Caco-2 (cell line): ENCODE data around the gene SRM. TPM values are rescaled to one million over a fixed set of nuclear protein-coding genes. Genes with fewer than 3 reads are reported as not detected.

Experiments
- BruUV-seq: library from RNA; stranded (reverse); fragments of 400-500 nt; replicated peaks from 2 replicates; lab custom pipeline; 2021; lab: Mats Ljungman, UMichigan
- CTCF ChIA-PET: fragments of 300-600 bp; sonication (Branson Sonifier 250); formaldehyde crosslinking; loops from one replicate; lab custom pipeline; 2022; ENCODE audit warnings: antibody characterized with exemption; lab: Charles Lee
- POLR2A ChIA-PET: fragments of 300-600 bp; sonication (Branson Sonifier 250); formaldehyde crosslinking; loops from one replicate; lab custom pipeline; 2022; ENCODE audit warnings: antibody characterized with exemption; lab: Charles Lee
- DNase-seq, 2 experiments: peaks; one replicate each; pipeline versions ENCODE4 v3.0.0 to v3.0.0-alpha.2; 2020 to 2022
- H3K27me3 ChIP-seq: replicated peaks from 2 replicates; pipeline ENCODE4 v1.6.0; 2011; ENCODE audit warnings: low read length; ENCODE audit not compliant: control insufficient read depth, insufficient read depth
- H3K36me3 ChIP-seq: 2 replicates; pipeline ENCODE4 v1.5.1; 2011; ENCODE audit warnings: low read length; ENCODE audit not compliant: control insufficient read depth, insufficient read depth
- H3K4me1 ChIP-seq: fragments of 250-450 bp; sonication (Bioruptor Pico); 2 replicates; pipeline ENCODE4 v1.5.1; 2020; ENCODE audit warnings: mild to moderate bottlenecking
- H3K4me3 ChIP-seq: 2 replicates; pipeline ENCODE4 v1.5.1; 2011; ENCODE audit warnings: low read depth, mild to moderate bottlenecking, control low read depth, low read length
- H3K9me3 ChIP-seq: fragments of 250-450 bp; sonication (Bioruptor Pico); 2 replicates; pipeline ENCODE4 v1.5.1; 2020; ENCODE audit warnings: mild to moderate bottlenecking, moderate library complexity
- H3K27ac Mint-ChIP-seq: one replicate; pipeline ENCODE4 v1.8.0; 2022; ENCODE audit warnings: mixed read lengths; ENCODE audit not compliant: unreplicated experiment
- H3K27me3 Mint-ChIP-seq: one replicate; pipeline ENCODE4 v1.8.0; 2022; ENCODE audit warnings: mixed read lengths; ENCODE audit not compliant: insufficient read depth, unreplicated experiment
- H3K36me3 Mint-ChIP-seq: one replicate; pipeline ENCODE4 v1.8.0; 2022; ENCODE audit warnings: mild to moderate bottlenecking, mixed read lengths; ENCODE audit not compliant: insufficient read depth, unreplicated experiment
- H3K4me1 Mint-ChIP-seq: one replicate; pipeline ENCODE4 v1.8.0; 2022; ENCODE audit warnings: low read depth, mixed read lengths; ENCODE audit not compliant: unreplicated experiment
- H3K4me3 Mint-ChIP-seq: one replicate; pipeline ENCODE4 v1.8.0; 2022; ENCODE audit warnings: mild to moderate bottlenecking, moderate library complexity, mixed read lengths; ENCODE audit not compliant: unreplicated experiment
- H3K9me3 Mint-ChIP-seq: one replicate; pipeline ENCODE4 v1.8.0; 2022; ENCODE audit warnings: mixed read lengths; ENCODE audit not compliant: unreplicated experiment
- intact Hi-C: fragments of 100-400 bp; cut with micrococcal nuclease; formaldehyde crosslinking; loops from one replicate; pipeline ENCODE4 v1.10.0; 2022; ENCODE audit not compliant: unreplicated experiment
- total RNA-seq: library from RNA; stranded (reverse); gene quantifications from 2 replicates; pipeline ENCODE4 v1.2.3, GENCODE V29; 2022
- TF ChIP-seq, protein P1 (sequence below), 2 experiments: fragments of 200-600 bp in 1 of 2; IDR thresholded peaks; 1 replicate in 1 of 2; 2 replicates in 1 of 2; pipeline versions ENCODE4 v1.5.1 to v1.8.0; 2011 to 2022; ENCODE audit warnings: antibody characterized with exemption in 1 of 2, control low read depth in 1 of 2, inconsistent platforms in 1 of 2, low read depth in 1 of 2, low read length in 1 of 2, mild to moderate bottlenecking in 1 of 2, moderate library complexity in 1 of 2; ENCODE audit not compliant: insufficient read depth in 1 of 2, severe bottlenecking in 1 of 2, unreplicated experiment in 1 of 2

Gene SRM
- total RNA-seq, 1 experiment from 2014 or later: 125 TPM

DNA sequence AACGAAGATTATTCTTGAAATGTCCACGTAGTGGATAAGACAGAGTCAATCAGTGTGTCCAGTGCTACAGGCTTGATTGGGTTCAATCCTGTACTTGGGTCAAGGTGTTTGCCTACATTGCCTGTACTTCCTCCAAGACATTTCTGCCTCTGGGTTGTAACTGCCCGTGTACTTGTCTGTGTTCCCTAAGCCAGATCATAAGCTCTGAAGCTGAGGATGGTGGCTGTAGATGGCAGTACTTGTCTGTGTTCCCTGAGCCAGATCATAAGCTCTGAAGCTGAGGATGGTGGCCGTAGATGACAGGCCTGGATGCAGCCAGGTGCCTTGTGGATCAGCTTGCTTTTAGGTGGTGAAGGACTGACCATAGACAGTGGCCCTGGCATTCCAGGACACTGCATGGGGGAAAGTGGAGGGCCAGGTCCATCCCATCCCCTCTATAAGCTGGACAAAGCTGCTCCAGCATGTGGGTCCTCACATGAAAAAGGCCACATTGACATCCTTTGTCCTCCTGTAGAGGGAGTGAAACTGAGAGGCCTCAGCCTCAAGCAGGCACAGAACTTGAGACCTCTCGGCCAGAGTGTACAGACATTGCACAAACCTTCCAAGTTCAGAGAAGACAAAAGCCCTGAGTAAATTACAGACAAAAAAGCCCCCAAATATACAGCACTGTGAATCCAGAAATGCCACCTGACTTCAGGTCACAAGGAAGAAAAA is 2.0 kb upstream of the SRM start:
- BruUV-seq: no TSS peak
- H3K36me3 ChIP-seq: peaks cover 2% of the 10 kb centered on the region
- intact Hi-C loops: loop anchor here (2.0 kb wide), 1 partner anchor 25 kb away; no protein-coding TSS in a partner anchor
- H3K9me3 Mint-ChIP-seq: no peaks in the 10 kb centered on the region
- H3K27me3 ChIP-seq: no peaks in the 10 kb centered on the region
- no peaks in the 10 kb centered on the region for H3K27me3 Mint-ChIP-seq
- no peaks in the 10 kb centered on the region for H3K4me1 Mint-ChIP-seq
- DNase-seq: no peak
- H3K4me3 Mint-ChIP-seq: no peak overlapping the region
- H3K4me3 ChIP-seq: no peak overlapping the region
- CTCF ChIA-PET: interaction anchor here (0.6 to 2.7 kb wide), 2 partner anchors 24 to 498 kb away, joined by 3 to 12 read pairs; no protein-coding TSS in a partner anchor
- peaks cover 60% of the 10 kb centered on the region for H3K36me3 Mint-ChIP-seq
- TF ChIP-seq, protein P1, sequence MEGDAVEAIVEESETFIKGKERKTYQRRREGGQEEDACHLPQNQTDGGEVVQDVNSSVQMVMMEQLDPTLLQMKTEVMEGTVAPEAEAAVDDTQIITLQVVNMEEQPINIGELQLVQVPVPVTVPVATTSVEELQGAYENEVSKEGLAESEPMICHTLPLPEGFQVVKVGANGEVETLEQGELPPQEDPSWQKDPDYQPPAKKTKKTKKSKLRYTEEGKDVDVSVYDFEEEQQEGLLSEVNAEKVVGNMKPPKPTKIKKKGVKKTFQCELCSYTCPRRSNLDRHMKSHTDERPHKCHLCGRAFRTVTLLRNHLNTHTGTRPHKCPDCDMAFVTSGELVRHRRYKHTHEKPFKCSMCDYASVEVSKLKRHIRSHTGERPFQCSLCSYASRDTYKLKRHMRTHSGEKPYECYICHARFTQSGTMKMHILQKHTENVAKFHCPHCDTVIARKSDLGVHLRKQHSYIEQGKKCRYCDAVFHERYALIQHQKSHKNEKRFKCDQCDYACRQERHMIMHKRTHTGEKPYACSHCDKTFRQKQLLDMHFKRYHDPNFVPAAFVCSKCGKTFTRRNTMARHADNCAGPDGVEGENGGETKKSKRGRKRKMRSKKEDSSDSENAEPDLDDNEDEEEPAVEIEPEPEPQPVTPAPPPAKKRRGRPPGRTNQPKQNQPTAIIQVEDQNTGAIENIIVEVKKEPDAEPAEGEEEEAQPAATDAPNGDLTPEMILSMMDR (IDR thresholded peaks at IDR 0.05; ENCODE audit: insufficient read depth in 1 of 2, low read depth in 1 of 2, low read length in 1 of 2, severe bottlenecking in 1 of 2, unreplicated experiment in 1 of 2): no peak
- no peak overlapping the region for H3K27ac Mint-ChIP-seq
- H3K4me1 ChIP-seq: 0 out of 2 replicates have a peak, but pooled peaks cover 6% of the 10 kb centered on the region
- POLR2A ChIA-PET: no interaction called here
- H3K9me3 ChIP-seq: no peaks in the 10 kb centered on the region

DNA sequence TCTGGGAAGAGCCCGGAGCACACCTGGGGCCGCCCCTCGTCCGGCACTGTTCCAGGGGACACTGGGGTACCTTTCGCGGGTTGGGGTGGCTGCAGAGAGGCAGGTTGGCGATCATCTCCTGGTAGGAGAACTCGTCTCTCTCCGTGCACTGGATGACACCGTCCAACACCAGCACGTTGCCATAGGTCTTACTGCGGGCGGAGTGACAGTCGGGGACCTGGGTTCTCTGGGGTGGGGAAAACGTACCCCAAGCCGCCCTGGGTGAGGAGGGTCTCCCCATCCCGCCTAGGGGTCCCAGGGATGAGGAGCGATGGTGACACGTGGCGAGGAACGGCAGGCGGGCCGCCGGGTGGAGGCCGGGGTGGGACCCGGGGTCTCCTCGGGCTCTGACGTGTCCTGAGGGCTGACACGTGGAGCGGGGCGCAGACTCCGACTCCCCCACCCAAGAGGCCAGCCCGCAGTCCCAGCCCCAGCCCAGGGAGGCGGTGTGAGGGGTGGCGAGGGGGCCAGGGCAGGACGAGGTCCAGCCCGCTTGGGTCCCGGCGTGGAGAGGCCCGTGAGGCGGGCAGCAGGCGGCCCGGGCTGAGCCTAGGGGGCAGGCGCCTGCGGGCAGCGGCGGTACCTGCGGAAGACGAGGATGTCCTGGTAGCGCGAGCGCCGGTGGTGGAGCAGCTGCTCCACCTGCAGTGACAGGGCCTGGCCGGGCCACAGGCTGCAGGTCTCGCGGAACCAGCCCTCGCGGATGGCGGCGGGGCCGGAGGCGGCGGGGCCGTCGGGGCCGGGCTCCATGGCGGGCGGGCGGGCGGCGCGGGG is 457 bp downstream of the SRM start:
- H3K27me3 Mint-ChIP-seq: no peaks in the 10 kb centered on the region
- H3K36me3 Mint-ChIP-seq: peaks cover 40% of the 10 kb centered on the region
- peaks cover 2% of the 10 kb centered on the region for H3K36me3 ChIP-seq
- H3K27ac Mint-ChIP-seq: peak overlapping the region; percentile 90
- intact Hi-C loops: no loop called here
- H3K4me3 ChIP-seq: peak overlapping the region; percentile 68
- no peaks in the 10 kb centered on the region for H3K9me3 Mint-ChIP-seq
- POLR2A ChIA-PET: interaction anchor here (0.6 to 1.0 kb wide), 4 partner anchors 22 to 46 kb away, joined by 3 to 6 read pairs (median 4); partner anchors contain the start of gene EXOSC10
- peak overlapping the region; percentile 95 for H3K4me3 Mint-ChIP-seq
- BruUV-seq: no TSS peak
- H3K27me3 ChIP-seq: no peaks in the 10 kb centered on the region
- CTCF ChIA-PET: interaction anchor here (0.6 to 1.6 kb wide), 3 partner anchors 22 to 40 kb away, joined by 3 to 9 read pairs (median 3); partner anchors contain the start of gene EXOSC10
- H3K9me3 ChIP-seq: no peaks in the 10 kb centered on the region
- no peaks in the 10 kb centered on the region for H3K4me1 Mint-ChIP-seq
- 0 out of 2 replicates have a peak, but pooled peaks cover 6% of the 10 kb centered on the region for H3K4me1 ChIP-seq
- DNase-seq: peak in 1 of 2 experiments; percentile 52
- TF ChIP-seq, protein P1 (IDR thresholded peaks at IDR 0.05; ENCODE audit: insufficient read depth in 1 of 2, low read depth in 1 of 2, low read length in 1 of 2, severe bottlenecking in 1 of 2, unreplicated experiment in 1 of 2): no peak

DNA sequence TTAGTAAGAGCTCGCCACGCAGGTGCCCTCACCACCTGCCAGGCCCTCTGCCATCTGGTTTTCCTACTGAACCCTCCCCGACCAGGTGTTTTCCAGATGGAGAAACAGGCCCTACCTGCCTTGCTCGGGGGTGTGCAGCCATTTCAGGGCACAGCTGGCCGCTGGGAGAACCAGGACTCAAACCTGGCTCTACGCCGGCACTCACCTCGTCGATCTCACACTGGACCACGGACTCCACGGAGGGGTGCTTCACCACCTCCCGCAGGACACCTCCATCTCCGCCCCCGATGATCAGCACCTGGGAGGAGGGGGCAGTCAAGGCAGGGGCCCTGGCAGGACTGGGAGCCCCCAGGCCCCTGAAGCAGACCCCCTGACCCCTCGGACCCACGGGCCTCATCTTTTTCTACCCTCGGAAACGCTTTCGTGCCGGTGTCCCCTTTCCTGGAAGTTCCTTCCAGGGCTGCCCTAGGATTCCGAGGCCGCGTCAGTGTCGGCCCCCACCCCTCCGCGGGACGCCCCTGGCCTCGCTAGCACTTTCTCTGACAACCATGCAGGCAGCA is 1.1 kb downstream of the SRM start:
- H3K9me3 Mint-ChIP-seq: no peaks in the 10 kb centered on the region
- H3K27me3 ChIP-seq: no peaks in the 10 kb centered on the region
- no peak for DNase-seq
- ChIA-PET POLR2A (no interaction called here), CTCF (interaction anchor here (1.6 kb wide), 1 partner anchor 22 kb away, joined by 3 read pairs; no protein-coding TSS in a partner anchor)
- peak overlapping the region; percentile 68 for H3K4me3 ChIP-seq
- peaks cover 40% of the 10 kb centered on the region for H3K36me3 Mint-ChIP-seq
- no peaks in the 10 kb centered on the region; the same call in 1 of the 2 replicates for H3K36me3 ChIP-seq
- H3K27ac Mint-ChIP-seq: peak overlapping the region; percentile 90
- TF ChIP-seq, protein P1 (IDR thresholded peaks at IDR 0.05; ENCODE audit: insufficient read depth in 1 of 2, low read depth in 1 of 2, low read length in 1 of 2, severe bottlenecking in 1 of 2, unreplicated experiment in 1 of 2): no peak
- H3K4me1 Mint-ChIP-seq: no peaks in the 10 kb centered on the region
- 0 out of 2 replicates have a peak, but pooled peaks cover 6% of the 10 kb centered on the region for H3K4me1 ChIP-seq
- BruUV-seq: TSS peak; percentile 20
- no peaks in the 10 kb centered on the region for H3K9me3 ChIP-seq
- intact Hi-C loops: no loop called here
- no peaks in the 10 kb centered on the region for H3K27me3 Mint-ChIP-seq
- peak overlapping the region; percentile 95 for H3K4me3 Mint-ChIP-seq
